Measurements from ENCODE around the gene NUDT8.
"Not testable (repeated sequence)": the region's sequence is repeated elsewhere in the genome, so short reads cannot be mapped to it uniquely, and the experiment has no call there.

GRCh38 chr11:67597458-67597857 lies 32.3 kb downstream of the NUDT8 start:
- not testable (repeated sequence) for TF ChIP-seq POLR2AphosphoS5, EP300, CTCF (IDR thresholded peaks at IDR 0.05)

Data from esophagus muscularis mucosa (tissue), 4 donors.